Esophagus muscularis mucosa (tissue), 3 donors: Measurements from ENCODE around the gene CYP2W1.

ENCODE experiments used
- POLR2A ChIP-seq: fragments of 450-650 bp; IDR thresholded peaks from one replicate; pipeline ENCODE4 v1.6.1; 2017; ENCODE audit warnings: antibody characterized with exemption, moderate library complexity, mild to moderate bottlenecking, low read depth
- TF ChIP-seq, protein P1 (sequence below), 3 experiments: fragments of 200-600 bp in 2 of 3; fragments of 450-650 bp in 1 of 3; sonication (generic) in 2 of 3; IDR thresholded peaks; one replicate each; pipeline ENCODE4 v1.5.1; 2017 to 2019; ENCODE audit warnings: antibody characterized with exemption in 3 of 3, mild to moderate bottlenecking in 2 of 3, moderate library complexity in 1 of 3

DNA sequence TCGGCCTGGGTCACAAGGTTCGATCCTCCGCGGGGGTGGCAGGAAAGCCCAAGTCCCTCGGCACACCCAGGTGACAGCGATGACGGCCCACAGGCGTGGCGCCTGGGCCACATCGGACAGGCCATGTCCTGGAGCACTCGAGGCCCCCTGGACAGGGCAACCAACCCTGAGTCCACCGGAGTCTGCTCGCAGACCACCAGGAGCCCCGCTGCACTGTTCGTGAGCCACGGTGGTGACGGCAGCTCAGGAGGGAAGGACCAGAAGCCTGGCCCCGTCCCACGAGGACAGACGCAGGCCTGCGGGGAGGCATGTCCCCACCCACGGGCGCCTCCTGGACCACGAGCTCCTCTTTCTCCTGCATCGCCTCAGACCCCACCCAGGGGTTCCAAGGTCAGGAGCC lies 39.0 kb downstream of the CYP2W1 start:
- TF ChIP-seq, protein P1, sequence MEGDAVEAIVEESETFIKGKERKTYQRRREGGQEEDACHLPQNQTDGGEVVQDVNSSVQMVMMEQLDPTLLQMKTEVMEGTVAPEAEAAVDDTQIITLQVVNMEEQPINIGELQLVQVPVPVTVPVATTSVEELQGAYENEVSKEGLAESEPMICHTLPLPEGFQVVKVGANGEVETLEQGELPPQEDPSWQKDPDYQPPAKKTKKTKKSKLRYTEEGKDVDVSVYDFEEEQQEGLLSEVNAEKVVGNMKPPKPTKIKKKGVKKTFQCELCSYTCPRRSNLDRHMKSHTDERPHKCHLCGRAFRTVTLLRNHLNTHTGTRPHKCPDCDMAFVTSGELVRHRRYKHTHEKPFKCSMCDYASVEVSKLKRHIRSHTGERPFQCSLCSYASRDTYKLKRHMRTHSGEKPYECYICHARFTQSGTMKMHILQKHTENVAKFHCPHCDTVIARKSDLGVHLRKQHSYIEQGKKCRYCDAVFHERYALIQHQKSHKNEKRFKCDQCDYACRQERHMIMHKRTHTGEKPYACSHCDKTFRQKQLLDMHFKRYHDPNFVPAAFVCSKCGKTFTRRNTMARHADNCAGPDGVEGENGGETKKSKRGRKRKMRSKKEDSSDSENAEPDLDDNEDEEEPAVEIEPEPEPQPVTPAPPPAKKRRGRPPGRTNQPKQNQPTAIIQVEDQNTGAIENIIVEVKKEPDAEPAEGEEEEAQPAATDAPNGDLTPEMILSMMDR (IDR thresholded peaks at IDR 0.05): no peak
- no peak for TF ChIP-seq POLR2A
